Lung microvascular endothelial cell (primary cell): Measurements from ENCODE around the gene UBP1. TPM values are rescaled to one million over a fixed set of nuclear protein-coding genes. Genes with fewer than 3 reads are reported as not detected.

Experiments
- total RNA-seq: library from RNA; depleted of rRNA; stranded (reverse); fragments of >200 nt; gene quantifications from 2 replicates; pipeline ENCODE4 v1.2.1, GENCODE V29; 2014

The UBP1 gene
- total RNA-seq, 1 donor from 2014 or later, result 37.3 TPM

Other genes with a start within 250 kb of the UBP1 start
- under 0.01 and 0.87 TPM in 2 replicates for gene SUSD5, start 221.6 kb downstream of the UBP1 start, total RNA-seq
- 7.8 and 8.9 TPM in 2 replicates for gene FBXL2, start 163.0 kb downstream of the UBP1 start, total RNA-seq